Peyer's patch (tissue), 4 donors: ENCODE data around the gene TPTE.

Experiments
- POLR2A ChIP-seq, 2 donors: fragments of 450-650 bp; IDR thresholded peaks; one replicate each; pipeline ENCODE4 v1.5.1; 2017; ENCODE audit warnings: antibody characterized with exemption in 2 of 2, mild to moderate bottlenecking in 2 of 2, moderate library complexity in 2 of 2
- TF ChIP-seq, protein P1 (sequence below), 6 experiments: fragments of 450-650 bp in 4 of 6; fragments of 200-600 bp in 2 of 6; sonication (generic) in 1 of 6; IDR thresholded peaks; one replicate each; pipeline ENCODE4 v1.5.1; 2017 to 2019; ENCODE audit warnings: antibody characterized with exemption in 6 of 6, mild to moderate bottlenecking in 3 of 6, moderate library complexity in 1 of 6

DNA sequence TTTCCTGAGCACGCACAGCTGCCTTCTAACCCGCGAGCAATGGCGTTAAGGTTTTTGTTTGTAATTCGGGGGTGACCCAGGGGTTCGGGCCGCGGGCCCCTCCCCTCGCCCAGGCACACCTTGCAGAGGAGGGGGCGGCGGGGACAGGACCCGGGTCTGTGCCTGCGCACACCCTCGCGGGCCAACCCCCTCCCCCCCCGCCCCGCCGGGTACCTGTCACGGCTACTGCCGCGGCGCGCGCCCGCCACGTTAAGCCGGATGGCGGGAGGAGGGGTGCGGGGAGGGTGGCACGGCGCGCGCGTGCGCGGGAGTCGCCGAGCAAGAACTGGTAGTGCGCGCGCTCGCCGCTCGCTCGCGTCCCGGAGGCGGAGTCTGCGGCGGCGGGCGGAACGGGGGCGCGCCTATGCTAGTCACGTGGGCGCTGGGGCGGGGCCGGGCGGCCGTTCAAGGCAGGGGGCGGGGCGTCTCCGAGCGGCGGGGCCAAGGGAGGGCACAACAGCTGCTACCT lies at the start of gene TPTE:
- TF ChIP-seq POLR2A (IDR thresholded peaks at IDR 0.05) = no peak
- TF ChIP-seq, protein P1, sequence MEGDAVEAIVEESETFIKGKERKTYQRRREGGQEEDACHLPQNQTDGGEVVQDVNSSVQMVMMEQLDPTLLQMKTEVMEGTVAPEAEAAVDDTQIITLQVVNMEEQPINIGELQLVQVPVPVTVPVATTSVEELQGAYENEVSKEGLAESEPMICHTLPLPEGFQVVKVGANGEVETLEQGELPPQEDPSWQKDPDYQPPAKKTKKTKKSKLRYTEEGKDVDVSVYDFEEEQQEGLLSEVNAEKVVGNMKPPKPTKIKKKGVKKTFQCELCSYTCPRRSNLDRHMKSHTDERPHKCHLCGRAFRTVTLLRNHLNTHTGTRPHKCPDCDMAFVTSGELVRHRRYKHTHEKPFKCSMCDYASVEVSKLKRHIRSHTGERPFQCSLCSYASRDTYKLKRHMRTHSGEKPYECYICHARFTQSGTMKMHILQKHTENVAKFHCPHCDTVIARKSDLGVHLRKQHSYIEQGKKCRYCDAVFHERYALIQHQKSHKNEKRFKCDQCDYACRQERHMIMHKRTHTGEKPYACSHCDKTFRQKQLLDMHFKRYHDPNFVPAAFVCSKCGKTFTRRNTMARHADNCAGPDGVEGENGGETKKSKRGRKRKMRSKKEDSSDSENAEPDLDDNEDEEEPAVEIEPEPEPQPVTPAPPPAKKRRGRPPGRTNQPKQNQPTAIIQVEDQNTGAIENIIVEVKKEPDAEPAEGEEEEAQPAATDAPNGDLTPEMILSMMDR (IDR thresholded peaks at IDR 0.05) = no peak
